Measurements from ENCODE around the gene FER.

- TF ChIP-seq POLR2AphosphoS5 (IDR thresholded peaks at IDR 0.05; ENCODE audit: insufficient read depth in 1 of 2, low read depth in 1 of 2), result no peak
- TF ChIP-seq CTCF (IDR thresholded peaks at IDR 0.05), result no peak
- TF ChIP-seq POLR2A (IDR thresholded peaks at IDR 0.05), result no peak
Measured at GRCh38 chr5:108818613-108819272, 71.0 kb downstream of the FER start.
